ENCODE results near the gene ATP5MK.

- TF ChIP-seq CTCF (IDR thresholded peaks at IDR 0.05) (no peak), EP300 (IDR thresholded peaks at IDR 0.05) (no peak), POLR2A (IDR thresholded peaks at IDR 0.05) (no peak)
Measured at GRCh38 chr10:103431902-103432301, 35.6 kb upstream of the ATP5MK start.

Measured in ovary (tissue), 3 donors.